HG03095 (cell line): ENCODE measurements around the gene WIPF3.

Experiments used
- ATAC-seq: cut with Tn5 transposase; IDR thresholded peaks from one replicate; pipeline ENCODE4 v1.9.1; 2021; ENCODE audit warnings: moderate library complexity; ENCODE audit not compliant: unreplicated experiment

Gene WIPF3

GRCh38 chr7:29898301-29898700, 92.0 kb downstream of the WIPF3 start:
- no peak for ATAC-seq

GRCh38 chr7:29900745-29901144, 94.4 kb downstream of the WIPF3 start:
- ATAC-seq, result no peak

- ATAC-seq, result no peak
Observed at GRCh38 chr7:29906200-29907022, 100.1 kb downstream of the WIPF3 start.

- ATAC-seq, result no peak
Observed at GRCh38 chr7:29914180-29914579, 107.9 kb downstream of the WIPF3 start.

- no peak for ATAC-seq
Observed at GRCh38 chr7:29915481-29916215, 109.3 kb downstream of the WIPF3 start.

- ATAC-seq, result no peak
Observed at GRCh38 chr7:29917641-29918040, 111.3 kb downstream of the WIPF3 start.

GRCh38 chr7:29918850-29919249, 112.5 kb downstream of the WIPF3 start:
- no peak for ATAC-seq

- ATAC-seq, result no peak
Observed at GRCh38 chr7:29919790-29920189, 113.5 kb downstream of the WIPF3 start.

- no peak for ATAC-seq
Observed at GRCh38 chr7:29920491-29920890, 114.2 kb downstream of the WIPF3 start.

GRCh38 chr7:29921404-29922010, 115.2 kb downstream of the WIPF3 start:
- peak; percentile 74 for ATAC-seq

GRCh38 chr7:29922921-29923700, 116.8 kb downstream of the WIPF3 start:
- no peak for ATAC-seq

- no peak for ATAC-seq
Observed at GRCh38 chr7:29924006-29924405, 117.7 kb downstream of the WIPF3 start.

GRCh38 chr7:29924684-29925083, 118.4 kb downstream of the WIPF3 start:
- ATAC-seq, result no peak

- ATAC-seq, result no peak
Observed at GRCh38 chr7:29926216-29926615, 119.9 kb downstream of the WIPF3 start.

GRCh38 chr7:29926741-29927140, 120.4 kb downstream of the WIPF3 start:
- no peak for ATAC-seq

- ATAC-seq, result no peak
Observed at GRCh38 chr7:29929018-29929807, 122.9 kb downstream of the WIPF3 start.

- ATAC-seq, result no peak
Observed at GRCh38 chr7:29935111-29935510, 128.8 kb downstream of the WIPF3 start.

GRCh38 chr7:29937132-29937531, 130.8 kb downstream of the WIPF3 start:
- no peak for ATAC-seq

- ATAC-seq, result no peak
Observed at GRCh38 chr7:29940199-29940598, 133.9 kb downstream of the WIPF3 start.

- no peak for ATAC-seq
Observed at GRCh38 chr7:29945259-29945809, 139.0 kb downstream of the WIPF3 start.
